ENCODE measurements around the gene PDE2A. TPM values are rescaled to one million over a fixed set of nuclear protein-coding genes. Genes with fewer than 3 reads are reported as not detected.

Gene PDE2A
- total and polyA plus RNA-seq, 2 of the 4 experiments (the other 2 are of a cell fraction), result 0.02 TPM; not detected in 1

DNA sequence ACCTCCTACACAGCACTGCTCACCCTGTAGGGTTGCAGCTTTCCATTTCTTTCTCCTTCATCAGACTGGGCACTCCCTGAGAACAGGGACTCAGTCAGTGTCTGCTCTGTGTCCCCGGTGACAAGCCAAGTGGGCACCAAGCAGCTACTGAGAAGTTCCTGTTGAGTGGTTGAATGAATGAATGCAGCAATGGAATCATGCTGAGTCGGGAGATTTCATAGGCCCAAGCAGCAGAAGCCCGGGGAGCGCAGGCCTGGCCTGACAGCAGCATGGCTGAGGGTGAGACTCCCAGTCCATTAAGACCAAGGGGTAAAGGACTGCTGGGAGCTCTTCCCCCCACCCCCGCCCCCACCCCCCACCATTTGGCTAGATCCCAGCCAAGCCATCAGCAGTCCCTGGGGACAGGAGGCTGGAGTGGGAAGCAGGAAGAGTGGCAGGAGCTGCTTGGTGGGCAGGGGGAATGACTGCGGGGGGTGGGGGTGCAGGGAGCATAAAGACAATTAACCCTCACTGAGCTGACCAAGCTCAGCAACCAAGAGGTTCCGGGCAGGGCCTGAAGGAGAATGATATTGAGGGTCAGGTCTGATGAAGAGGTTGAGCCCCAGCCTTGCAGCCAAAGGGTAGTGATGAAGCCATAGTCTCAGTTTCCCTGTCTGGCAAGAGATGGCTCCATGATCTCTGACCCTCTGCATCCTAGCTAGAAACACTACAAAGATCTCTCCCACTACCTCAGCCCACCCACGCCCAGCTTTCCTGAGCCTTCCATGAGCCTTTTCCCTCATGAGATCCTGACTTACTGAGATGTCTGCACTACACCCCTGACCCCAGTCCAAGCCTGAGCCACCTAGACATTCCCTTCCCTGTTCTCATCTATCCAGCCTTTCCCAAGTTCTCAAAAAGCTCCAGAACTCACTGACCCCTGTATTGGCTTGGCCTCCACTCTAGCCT is 2.8 kb downstream of the PDE2A start:
- dilution Hi-C loops (cut with HindIII; ENCODE audit: low sequenced_read_pairs, unreplicated experiment) (no loop called here), in situ Hi-C loops (cut with MboI; ENCODE audit: low sequenced_read_pairs) (no loop called here), intact Hi-C loops (cut with micrococcal nuclease) (no loop called here)
- Histone ChIP-seq H3K56ac (ENCODE audit: extremely low read depth, insufficient read depth, low read length) (no peak overlapping the region), H4K8ac (ENCODE audit: low read depth in 2 of 2, low read length in 2 of 2) (no peak overlapping the region), H2BK15ac (ENCODE audit: low read depth, low read length) (no peak overlapping the region), H3K4me1 (ENCODE audit: control insufficient read depth, insufficient read depth, low read length) (no peaks in the 10 kb centered on the region), H3K36me3 (ENCODE audit: control insufficient read depth, insufficient read depth, low read length) (no peaks in the 10 kb centered on the region), H4K5ac (ENCODE audit: low read depth, low read length) (no peak overlapping the region), H3K79me1 (ENCODE audit: low read depth in 1 of 2, low read length in 2 of 2) (no peaks in the 10 kb centered on the region), H3K27me3 (ENCODE audit: control insufficient read depth, insufficient read depth, low read length) (peaks cover 78% of the 10 kb centered on the region), H4K20me1 (ENCODE audit: insufficient read depth, low read length) (peaks cover 6% of the 10 kb centered on the region), H2BK5ac (ENCODE audit: low read depth, low read length, poor library complexity, severe bottlenecking) (no peak overlapping the region), H3K23ac (ENCODE audit: low read depth, low read length) (no peak overlapping the region), H2AK9ac (replicated peaks; ENCODE audit: low read depth, low read length, poor library complexity) (no peak overlapping the region), H3K14ac (replicated peaks; ENCODE audit: low read depth, low read length) (no peak overlapping the region), H2BK120ac (ENCODE audit: low read depth, low read length) (no peak overlapping the region), H3K27ac (ENCODE audit: insufficient read depth, low read length) (no peak overlapping the region), H2BK20ac (ENCODE audit: low read depth, low read length) (no peak overlapping the region), H3K4me3 (ENCODE audit: insufficient read depth, low read depth, low read length) (no peak overlapping the region), H3K4ac (ENCODE audit: low read depth, low read length) (no peak overlapping the region), H4K91ac (ENCODE audit: insufficient read depth, low read depth, low read length) (no peak overlapping the region), H3K9me3 (ENCODE audit: control insufficient read depth, insufficient read depth, low read length) (peaks cover 10% of the 10 kb centered on the region), H3K18ac (ENCODE audit: low read depth, low read length) (no peak overlapping the region), H3K4me2 (ENCODE audit: low read depth, low read length) (no peak overlapping the region), H3K9ac (ENCODE audit: low read depth, low read length) (no peak overlapping the region), H3K9me1 (ENCODE audit: insufficient read depth, low read length) (no peaks in the 10 kb centered on the region), H2AK5ac (ENCODE audit: low read depth, low read length) (no peak overlapping the region), H2AFZ (replicated peaks; ENCODE audit: low read length, poor library complexity) (no peak overlapping the region)
- no TSS peak for BruUV-seq (replicated peaks)
- DNase-seq (no peak), ATAC-seq (ENCODE audit: low read depth) (no peak)
- CTCF ChIA-PET, result no interaction called here
- TF ChIP-seq MAFK (IDR thresholded peaks at IDR 0.05; ENCODE audit: low read depth, low read length) (peak; percentile 66), MAZ (IDR thresholded peaks at IDR 0.05; ENCODE audit: borderline replicate concordance, low read depth, low read length) (no peak), NFE2L2 (IDR thresholded peaks at IDR 0.05; ENCODE audit: low read depth, low read length) (no peak), RFX5 (IDR thresholded peaks at IDR 0.05; ENCODE audit: low read depth, low read length) (no peak)
- TF ChIP-seq, protein P1, sequence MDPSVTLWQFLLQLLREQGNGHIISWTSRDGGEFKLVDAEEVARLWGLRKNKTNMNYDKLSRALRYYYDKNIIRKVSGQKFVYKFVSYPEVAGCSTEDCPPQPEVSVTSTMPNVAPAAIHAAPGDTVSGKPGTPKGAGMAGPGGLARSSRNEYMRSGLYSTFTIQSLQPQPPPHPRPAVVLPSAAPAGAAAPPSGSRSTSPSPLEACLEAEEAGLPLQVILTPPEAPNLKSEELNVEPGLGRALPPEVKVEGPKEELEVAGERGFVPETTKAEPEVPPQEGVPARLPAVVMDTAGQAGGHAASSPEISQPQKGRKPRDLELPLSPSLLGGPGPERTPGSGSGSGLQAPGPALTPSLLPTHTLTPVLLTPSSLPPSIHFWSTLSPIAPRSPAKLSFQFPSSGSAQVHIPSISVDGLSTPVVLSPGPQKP (IDR thresholded peaks at IDR 0.05; ENCODE audit: borderline replicate concordance, low read depth, low read length), result no peak
- POLR2A ChIA-PET (ENCODE audit: unreplicated experiment), result no interaction called here
- 44% methylated on average over 1 of the region's 8 CpGs; no CpG with 5 or more reads in 1 of the 2 experiments for WGBS, 2 experiments (ENCODE audit: extremely low coverage in 2 of 2, insufficient read length in 1 of 2)

Measured in IMR-90 (cell line).